HepG2 (cell line): ENCODE measurements around the gene CDC6. TPM values are rescaled to one million over a fixed set of nuclear protein-coding genes. Genes with fewer than 3 reads are reported as not detected.
A peak's percentile ranks its signal among the peaks of the same experiment; 100 is the strongest.

Source experiments
- FOXM1 ChIP-seq: sonication (generic); formaldehyde crosslinking; IDR thresholded peaks from 2 replicates; pipeline ENCODE4 v1.5.0; 2020; ENCODE audit warnings: missing genetic modification reagents
- HOXA5 ChIP-seq: sonication (generic); formaldehyde crosslinking; IDR thresholded peaks from 2 replicates; pipeline ENCODE4 v1.4.0; 2020; ENCODE audit warnings: missing genetic modification reagents
- HOXD1 ChIP-seq: sonication (generic); formaldehyde crosslinking; IDR thresholded peaks from 2 replicates; pipeline ENCODE4 v1.5.0; 2020; ENCODE audit warnings: missing genetic modification reagents
- IRX3 ChIP-seq: sonication (generic); formaldehyde crosslinking; IDR thresholded peaks from 2 replicates; pipeline ENCODE4 v1.8.1; 2023; ENCODE audit warnings: mild to moderate bottlenecking, low read depth, missing genetic modification reagents, borderline replicate concordance
- ISL2 ChIP-seq: sonication (generic); formaldehyde crosslinking; IDR thresholded peaks from 2 replicates; pipeline ENCODE4 v1.5.0; 2020; ENCODE audit warnings: missing genetic modification reagents
- MZF1 ChIP-seq: sonication (generic); formaldehyde crosslinking; IDR thresholded peaks from 2 replicates; pipeline ENCODE4 v1.8.1; 2023; ENCODE audit warnings: mild to moderate bottlenecking, missing genetic modification reagents, borderline replicate concordance
- SMAD3 ChIP-seq: sonication (generic); formaldehyde crosslinking; IDR thresholded peaks from 2 replicates; pipeline ENCODE4 v1.4.0; 2020; ENCODE audit warnings: missing genetic modification reagents
- ZNF160 ChIP-seq: sonication (generic); formaldehyde crosslinking; IDR thresholded peaks from 2 replicates; pipeline ENCODE4 v1.8.0; 2022; ENCODE audit warnings: mild to moderate bottlenecking, inconsistent platforms, missing genetic modification reagents
- ZNF430 ChIP-seq: sonication (generic); formaldehyde crosslinking; IDR thresholded peaks from 2 replicates; pipeline ENCODE4 v1.9.0; 2021; ENCODE audit warnings: mild to moderate bottlenecking, missing genetic modification reagents
- ZNF546 ChIP-seq: sonication (generic); formaldehyde crosslinking; conservative IDR thresholded peaks from 2 replicates; pipeline ENCODE4 v1.8.1; 2023; ENCODE audit warnings: mild to moderate bottlenecking, missing genetic modification reagents
- polyA plus RNA-seq, 8 experiments: library from polyadenylated mRNA; depleted of rRNA in 3 of 8; stranded (reverse) in 7 of 8; unstranded in 1 of 8; fragments of >200 nt; fragmentation: Illumina TruSeq in 4 of 8; extraction: Trizol in 4 of 8; gene quantifications; 2 replicates each; pipeline versions ENCODE4 v1.2.1 to v1.2.3, GENCODE V29; 2011 to 2016; ENCODE audit warnings: low read depth in 4 of 8, missing spikeins in 1 of 8, mixed read lengths in 1 of 8; ENCODE audit not compliant: insufficient read depth in 1 of 8
- total RNA-seq, 5 experiments: library from RNA; depleted of rRNA; stranded (reverse); fragments of >200 nt; fragmentation: Illumina TruSeq; extraction: Trizol; gene quantifications; 2 replicates each; pipeline ENCODE4 v1.2.3, GENCODE V29; 2016; ENCODE audit warnings: low read depth in 1 of 5
- TF ChIP-seq, protein P1 (sequence below): sonication (generic); formaldehyde crosslinking; IDR thresholded peaks from 2 replicates; pipeline ENCODE4 v1.8.0; 2022; ENCODE audit warnings: mild to moderate bottlenecking, missing genetic modification reagents, moderate library complexity
- TF ChIP-seq, protein P2 (sequence below): sonication (generic); formaldehyde crosslinking; IDR thresholded peaks from 2 replicates; pipeline ENCODE4 v1.4.0; 2020; ENCODE audit warnings: mild to moderate bottlenecking, missing genetic modification reagents
- TF ChIP-seq, protein P3 (sequence below): sonication (generic); formaldehyde crosslinking; IDR thresholded peaks from 2 replicates; pipeline ENCODE4 v1.4.0; 2020; ENCODE audit warnings: missing genetic modification reagents

Gene CDC6
- total and polyA plus RNA-seq, 2 of the 13 experiments (the other 11 are each of a cell fraction or from before 2014, with no cell fraction given): 17.4 to 114 TPM

DNA sequence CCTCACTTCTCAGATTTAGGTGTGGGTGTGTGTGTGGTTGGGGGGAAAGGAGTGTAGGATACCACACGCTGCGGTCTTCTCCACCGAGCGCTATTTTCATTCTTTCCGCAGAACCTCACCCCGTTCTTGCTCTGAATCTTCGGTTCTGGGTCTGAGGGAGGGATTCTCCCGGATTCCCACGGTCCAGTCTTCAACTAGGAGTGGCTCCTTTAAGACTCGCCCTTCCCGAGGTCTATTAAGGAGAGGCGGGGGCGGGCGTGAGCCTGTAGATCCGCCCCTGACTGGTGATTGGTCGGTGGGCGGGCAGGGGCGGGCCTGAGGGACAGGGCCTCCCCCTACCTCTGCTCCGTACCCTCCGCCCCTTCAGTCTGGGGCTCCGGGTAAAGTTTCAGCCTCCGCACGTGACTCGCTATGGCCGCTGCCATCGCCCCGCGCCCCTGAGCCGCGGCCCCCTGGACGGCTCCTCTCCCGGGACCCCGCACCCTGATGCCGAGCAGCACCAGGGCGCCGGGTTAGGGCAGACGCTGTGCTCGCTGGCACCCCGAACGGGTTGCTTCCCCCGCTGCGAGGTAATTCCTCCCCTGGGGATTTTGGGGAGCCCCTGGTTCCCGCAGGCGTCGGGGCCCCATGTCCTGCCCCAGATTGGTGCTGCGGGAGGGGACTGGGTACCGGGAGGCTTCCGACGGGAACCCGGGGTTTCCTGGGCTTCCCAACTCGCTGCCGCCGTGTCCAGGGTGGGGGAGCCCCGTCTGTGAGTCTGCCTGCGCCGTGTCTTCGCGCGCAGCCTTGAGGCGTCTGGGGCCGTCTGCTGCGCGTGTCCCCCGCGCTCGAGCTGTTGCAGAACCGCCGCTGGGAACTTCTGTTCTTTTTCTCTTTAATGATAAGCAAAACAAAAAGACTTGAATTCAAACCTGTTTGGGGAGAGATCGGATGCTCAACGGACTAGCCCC lies 30.5 kb downstream of the CDC6 start (continued):
- TF ChIP-seq, protein P1, sequence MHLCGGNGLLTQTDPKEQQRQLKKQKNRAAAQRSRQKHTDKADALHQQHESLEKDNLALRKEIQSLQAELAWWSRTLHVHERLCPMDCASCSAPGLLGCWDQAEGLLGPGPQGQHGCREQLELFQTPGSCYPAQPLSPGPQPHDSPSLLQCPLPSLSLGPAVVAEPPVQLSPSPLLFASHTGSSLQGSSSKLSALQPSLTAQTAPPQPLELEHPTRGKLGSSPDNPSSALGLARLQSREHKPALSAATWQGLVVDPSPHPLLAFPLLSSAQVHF (CRISPR knock-in tag): no peak
- TF ChIP-seq, protein P2, sequence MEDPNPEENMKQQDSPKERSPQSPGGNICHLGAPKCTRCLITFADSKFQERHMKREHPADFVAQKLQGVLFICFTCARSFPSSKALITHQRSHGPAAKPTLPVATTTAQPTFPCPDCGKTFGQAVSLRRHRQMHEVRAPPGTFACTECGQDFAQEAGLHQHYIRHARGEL: no peak
- TF ChIP-seq ZNF160 (CRISPR knock-in tag) (0 out of 2 replicates have a peak, but pooled peaks have one; percentile 24), HOXD1 (CRISPR knock-in tag) (0 out of 2 replicates have a peak, but pooled peaks have one; percentile 46), HOXA5 (CRISPR knock-in tag) (peak; percentile 79; the same call in 1 of the 2 replicates), ZNF546 (CRISPR knock-in tag) (0 out of 2 replicates have a peak, but pooled peaks have one; percentile 49), SMAD3 (CRISPR knock-in tag) (peak; percentile 77; the same call in 1 of the 2 replicates), FOXM1 (no peak), MZF1 (no peak), ZNF430 (CRISPR knock-in tag) (peak; percentile 85), ISL2 (CRISPR knock-in tag) (peak; percentile 58; the same call in 1 of the 2 replicates), IRX3 (no peak)
- TF ChIP-seq, protein P3, sequence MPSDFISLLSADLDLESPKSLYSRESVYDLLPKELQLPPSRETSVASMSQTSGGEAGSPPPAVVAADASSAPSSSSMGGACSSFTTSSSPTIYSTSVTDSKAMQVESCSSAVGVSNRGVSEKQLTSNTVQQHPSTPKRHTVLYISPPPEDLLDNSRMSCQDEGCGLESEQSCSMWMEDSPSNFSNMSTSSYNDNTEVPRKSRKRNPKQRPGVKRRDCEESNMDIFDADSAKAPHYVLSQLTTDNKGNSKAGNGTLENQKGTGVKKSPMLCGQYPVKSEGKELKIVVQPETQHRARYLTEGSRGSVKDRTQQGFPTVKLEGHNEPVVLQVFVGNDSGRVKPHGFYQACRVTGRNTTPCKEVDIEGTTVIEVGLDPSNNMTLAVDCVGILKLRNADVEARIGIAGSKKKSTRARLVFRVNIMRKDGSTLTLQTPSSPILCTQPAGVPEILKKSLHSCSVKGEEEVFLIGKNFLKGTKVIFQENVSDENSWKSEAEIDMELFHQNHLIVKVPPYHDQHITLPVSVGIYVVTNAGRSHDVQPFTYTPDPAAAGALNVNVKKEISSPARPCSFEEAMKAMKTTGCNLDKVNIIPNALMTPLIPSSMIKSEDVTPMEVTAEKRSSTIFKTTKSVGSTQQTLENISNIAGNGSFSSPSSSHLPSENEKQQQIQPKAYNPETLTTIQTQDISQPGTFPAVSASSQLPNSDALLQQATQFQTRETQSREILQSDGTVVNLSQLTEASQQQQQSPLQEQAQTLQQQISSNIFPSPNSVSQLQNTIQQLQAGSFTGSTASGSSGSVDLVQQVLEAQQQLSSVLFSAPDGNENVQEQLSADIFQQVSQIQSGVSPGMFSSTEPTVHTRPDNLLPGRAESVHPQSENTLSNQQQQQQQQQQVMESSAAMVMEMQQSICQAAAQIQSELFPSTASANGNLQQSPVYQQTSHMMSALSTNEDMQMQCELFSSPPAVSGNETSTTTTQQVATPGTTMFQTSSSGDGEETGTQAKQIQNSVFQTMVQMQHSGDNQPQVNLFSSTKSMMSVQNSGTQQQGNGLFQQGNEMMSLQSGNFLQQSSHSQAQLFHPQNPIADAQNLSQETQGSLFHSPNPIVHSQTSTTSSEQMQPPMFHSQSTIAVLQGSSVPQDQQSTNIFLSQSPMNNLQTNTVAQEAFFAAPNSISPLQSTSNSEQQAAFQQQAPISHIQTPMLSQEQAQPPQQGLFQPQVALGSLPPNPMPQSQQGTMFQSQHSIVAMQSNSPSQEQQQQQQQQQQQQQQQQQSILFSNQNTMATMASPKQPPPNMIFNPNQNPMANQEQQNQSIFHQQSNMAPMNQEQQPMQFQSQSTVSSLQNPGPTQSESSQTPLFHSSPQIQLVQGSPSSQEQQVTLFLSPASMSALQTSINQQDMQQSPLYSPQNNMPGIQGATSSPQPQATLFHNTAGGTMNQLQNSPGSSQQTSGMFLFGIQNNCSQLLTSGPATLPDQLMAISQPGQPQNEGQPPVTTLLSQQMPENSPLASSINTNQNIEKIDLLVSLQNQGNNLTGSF: no peak
